ENCODE results near the gene RPS16. TPM values are rescaled to one million over a fixed set of nuclear protein-coding genes. Genes with fewer than 3 reads are reported as not detected.

Gene RPS16
- polyA plus RNA-seq, 1 donor, result 1,947 TPM

GRCh38 chr19:39434123-39435076 is 1.3 kb downstream of the RPS16 start:
- Histone ChIP-seq H3K27ac (ENCODE audit: low read length) (no peak overlapping the region), H3K27me3 (ENCODE audit: control insufficient read depth, insufficient read depth, low read length) (no peaks in the 10 kb centered on the region), H3K36me3 (ENCODE audit: control insufficient read depth, insufficient read depth, low read length) (peaks cover 27% of the 10 kb centered on the region), H3K9me3 (ENCODE audit: control insufficient read depth, low read depth, low read length) (no peaks in the 10 kb centered on the region), H3K4me1 (ENCODE audit: control insufficient read depth, insufficient read depth, low read length) (peaks cover 18% of the 10 kb centered on the region), H3K4me3 (ENCODE audit: low read length) (peak overlapping the region; percentile 65)
- no CpG with 5 or more reads among the region's 10 CpGs for WGBS (ENCODE audit: insufficient coverage, low lambda C conversion rate)
- DNase-seq, result no peak

- peaks cover 27% of the 10 kb centered on the region for H3K36me3 ChIP-seq (ENCODE audit: control insufficient read depth, insufficient read depth, low read length)
- no peak overlapping the region for H3K27ac ChIP-seq (ENCODE audit: low read length)
- no peak for DNase-seq
- no peak overlapping the region for H3K4me3 ChIP-seq (ENCODE audit: low read length)
- peaks cover 21% of the 10 kb centered on the region for H3K4me1 ChIP-seq (ENCODE audit: control insufficient read depth, insufficient read depth, low read length)
- no peaks in the 10 kb centered on the region for H3K9me3 ChIP-seq (ENCODE audit: control insufficient read depth, low read depth, low read length)
- H3K27me3 ChIP-seq (ENCODE audit: control insufficient read depth, insufficient read depth, low read length), result no peaks in the 10 kb centered on the region
- WGBS (ENCODE audit: insufficient coverage, low lambda C conversion rate), result no CpG with 5 or more reads among the region's 8 CpGs
Measured at GRCh38 chr19:39433480-39434079, 2.2 kb downstream of the RPS16 start.

- H3K4me1 ChIP-seq (ENCODE audit: control insufficient read depth, insufficient read depth, low read length), result peaks cover 25% of the 10 kb centered on the region
- H3K27ac ChIP-seq (ENCODE audit: low read length), result no peak overlapping the region
- no peak overlapping the region for H3K4me3 ChIP-seq (ENCODE audit: low read length)
- H3K27me3 ChIP-seq (ENCODE audit: control insufficient read depth, insufficient read depth, low read length), result no peaks in the 10 kb centered on the region
- WGBS (ENCODE audit: insufficient coverage, low lambda C conversion rate), result no CpG with 5 or more reads among the region's 8 CpGs
- no peak for DNase-seq
- H3K36me3 ChIP-seq (ENCODE audit: control insufficient read depth, insufficient read depth, low read length), result peaks cover 27% of the 10 kb centered on the region
- H3K9me3 ChIP-seq (ENCODE audit: control insufficient read depth, low read depth, low read length), result no peaks in the 10 kb centered on the region
Measured at GRCh38 chr19:39432677-39433025, 3.1 kb downstream of the RPS16 start.

GRCh38 chr19:39430675-39431593 is 4.8 kb downstream of the RPS16 start:
- Histone ChIP-seq H3K27ac (ENCODE audit: low read length) (peak overlapping the region; percentile 25), H3K9me3 (ENCODE audit: control insufficient read depth, low read depth, low read length) (no peaks in the 10 kb centered on the region), H3K4me1 (ENCODE audit: control insufficient read depth, insufficient read depth, low read length) (peaks cover 16% of the 10 kb centered on the region), H3K4me3 (ENCODE audit: low read length) (no peak overlapping the region), H3K27me3 (ENCODE audit: control insufficient read depth, insufficient read depth, low read length) (no peaks in the 10 kb centered on the region), H3K36me3 (ENCODE audit: control insufficient read depth, insufficient read depth, low read length) (peaks cover 27% of the 10 kb centered on the region)
- WGBS (ENCODE audit: insufficient coverage, low lambda C conversion rate), result 60% methylated on average over 1 of the region's 25 CpGs
- peak in 1 of 2 donors; percentile 45 for DNase-seq

GRCh38 chr19:39428283-39429112 is 7.3 kb downstream of the RPS16 start:
- Histone ChIP-seq H3K36me3 (ENCODE audit: control insufficient read depth, insufficient read depth, low read length) (peaks cover 23% of the 10 kb centered on the region), H3K9me3 (ENCODE audit: control insufficient read depth, low read depth, low read length) (no peaks in the 10 kb centered on the region), H3K27me3 (ENCODE audit: control insufficient read depth, insufficient read depth, low read length) (no peaks in the 10 kb centered on the region), H3K4me1 (ENCODE audit: control insufficient read depth, insufficient read depth, low read length) (peaks cover 9% of the 10 kb centered on the region), H3K27ac (ENCODE audit: low read length) (peak overlapping the region; percentile 46), H3K4me3 (ENCODE audit: low read length) (no peak overlapping the region)
- WGBS (ENCODE audit: insufficient coverage, low lambda C conversion rate), result no CpG with 5 or more reads among the region's 23 CpGs
- peak; percentile 71 to 75 for DNase-seq

- H3K27me3 ChIP-seq (ENCODE audit: control insufficient read depth, insufficient read depth, low read length), result no peaks in the 10 kb centered on the region
- DNase-seq, result no peak
- H3K27ac ChIP-seq (ENCODE audit: low read length), result no peak overlapping the region
- peaks cover 2% of the 10 kb centered on the region for H3K9me3 ChIP-seq (ENCODE audit: control insufficient read depth, low read depth, low read length)
- peaks cover 17% of the 10 kb centered on the region for H3K36me3 ChIP-seq (ENCODE audit: control insufficient read depth, insufficient read depth, low read length)
- no peak overlapping the region for H3K4me3 ChIP-seq (ENCODE audit: low read length)
- WGBS (ENCODE audit: insufficient coverage, low lambda C conversion rate), result no CpG with 5 or more reads among the region's 11 CpGs
- peaks cover 9% of the 10 kb centered on the region for H3K4me1 ChIP-seq (ENCODE audit: control insufficient read depth, insufficient read depth, low read length)
Measured at GRCh38 chr19:39427707-39428106, 8.0 kb downstream of the RPS16 start.

GRCh38 chr19:39426170-39426569 is 9.6 kb downstream of the RPS16 start:
- 52% methylated on average over 2 of the region's 5 CpGs for WGBS (ENCODE audit: insufficient coverage, low lambda C conversion rate)
- DNase-seq, result no peak
- Histone ChIP-seq H3K27ac (ENCODE audit: low read length) (no peak overlapping the region), H3K4me3 (ENCODE audit: low read length) (no peak overlapping the region), H3K27me3 (ENCODE audit: control insufficient read depth, insufficient read depth, low read length) (no peaks in the 10 kb centered on the region), H3K9me3 (ENCODE audit: control insufficient read depth, low read depth, low read length) (peaks cover 2% of the 10 kb centered on the region), H3K36me3 (ENCODE audit: control insufficient read depth, insufficient read depth, low read length) (peaks cover 16% of the 10 kb centered on the region), H3K4me1 (ENCODE audit: control insufficient read depth, insufficient read depth, low read length) (peaks cover 9% of the 10 kb centered on the region)

GRCh38 chr19:39425744-39426143 is 10.0 kb downstream of the RPS16 start:
- 94% methylated on average over 7 of the region's 7 CpGs for WGBS (ENCODE audit: insufficient coverage, low lambda C conversion rate)
- peaks cover 9% of the 10 kb centered on the region for H3K4me1 ChIP-seq (ENCODE audit: control insufficient read depth, insufficient read depth, low read length)
- H3K4me3 ChIP-seq (ENCODE audit: low read length), result no peak overlapping the region
- H3K27ac ChIP-seq (ENCODE audit: low read length), result no peak overlapping the region
- peaks cover 2% of the 10 kb centered on the region for H3K9me3 ChIP-seq (ENCODE audit: control insufficient read depth, low read depth, low read length)
- H3K27me3 ChIP-seq (ENCODE audit: control insufficient read depth, insufficient read depth, low read length), result no peaks in the 10 kb centered on the region
- peaks cover 17% of the 10 kb centered on the region for H3K36me3 ChIP-seq (ENCODE audit: control insufficient read depth, insufficient read depth, low read length)
- DNase-seq, result no peak

GRCh38 chr19:39424934-39425333 is 10.8 kb downstream of the RPS16 start:
- no CpG with 5 or more reads among the region's 16 CpGs for WGBS (ENCODE audit: insufficient coverage, low lambda C conversion rate)
- H3K36me3 ChIP-seq (ENCODE audit: control insufficient read depth, insufficient read depth, low read length), result peaks cover 21% of the 10 kb centered on the region
- DNase-seq, result no peak

More at GRCh38 chr19:39424934-39425333, 10.8 kb downstream of the RPS16 start:
- no peak overlapping the region for H3K4me3 ChIP-seq (ENCODE audit: low read length)
- H3K9me3 ChIP-seq (ENCODE audit: control insufficient read depth, low read depth, low read length), result peaks cover 2% of the 10 kb centered on the region
- no peaks in the 10 kb centered on the region for H3K27me3 ChIP-seq (ENCODE audit: control insufficient read depth, insufficient read depth, low read length)
- H3K27ac ChIP-seq (ENCODE audit: low read length), result no peak overlapping the region
- H3K4me1 ChIP-seq (ENCODE audit: control insufficient read depth, insufficient read depth, low read length), result peaks cover 9% of the 10 kb centered on the region

Measured in large intestine (tissue), 3 donors.